ENCODE data around the gene BOC.

BOC gene

DNA sequence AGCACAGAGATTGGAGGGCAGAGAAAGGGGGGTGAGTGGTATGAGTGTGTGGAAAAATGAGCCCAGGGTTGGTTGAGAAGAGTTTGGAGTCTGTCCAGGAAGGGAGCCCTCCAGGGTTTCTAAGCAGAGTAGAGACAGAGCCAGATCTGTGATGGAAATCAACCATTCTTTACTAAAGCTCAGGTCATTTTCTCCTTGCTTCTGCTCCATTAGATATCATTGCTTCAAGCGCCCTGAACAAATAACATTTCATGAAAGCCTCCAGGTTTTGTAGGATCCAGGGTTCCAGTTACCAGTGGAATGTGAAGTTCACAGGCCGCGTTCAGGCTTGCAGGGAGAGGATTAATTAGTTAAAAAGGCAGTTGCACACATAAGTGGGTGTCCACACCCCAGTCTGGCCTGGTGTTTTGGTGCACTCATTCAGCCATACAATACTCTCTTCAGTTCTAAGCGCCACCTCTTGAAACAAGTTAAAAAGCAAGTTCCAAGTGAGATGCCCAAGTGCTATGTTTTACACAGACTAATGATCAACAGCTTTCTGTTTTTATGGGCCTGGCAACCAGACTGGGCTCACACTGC, 16.4 kb upstream of the BOC start:
- DNase-seq, result no peak

DNA sequence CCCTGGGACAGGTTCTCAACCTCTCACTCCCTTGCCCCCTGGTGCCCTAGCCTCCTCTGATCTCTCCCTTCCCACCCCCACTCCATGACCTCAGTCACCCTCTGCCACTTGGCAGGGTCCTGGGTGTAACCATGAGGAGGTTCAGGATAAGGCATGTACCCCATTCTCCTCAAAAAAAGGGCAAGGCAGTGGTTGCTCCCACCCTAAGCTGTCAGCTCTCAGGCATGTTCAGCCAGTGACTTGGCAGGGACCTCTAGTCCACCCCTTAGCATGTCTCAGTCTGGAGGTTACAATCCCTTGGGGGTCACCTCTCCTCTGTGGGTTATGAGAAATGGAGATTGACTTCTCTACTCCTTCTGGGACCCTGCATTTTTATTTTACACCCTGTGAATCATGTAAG, 11.0 kb upstream of the BOC start:
- no peak for DNase-seq

DNA sequence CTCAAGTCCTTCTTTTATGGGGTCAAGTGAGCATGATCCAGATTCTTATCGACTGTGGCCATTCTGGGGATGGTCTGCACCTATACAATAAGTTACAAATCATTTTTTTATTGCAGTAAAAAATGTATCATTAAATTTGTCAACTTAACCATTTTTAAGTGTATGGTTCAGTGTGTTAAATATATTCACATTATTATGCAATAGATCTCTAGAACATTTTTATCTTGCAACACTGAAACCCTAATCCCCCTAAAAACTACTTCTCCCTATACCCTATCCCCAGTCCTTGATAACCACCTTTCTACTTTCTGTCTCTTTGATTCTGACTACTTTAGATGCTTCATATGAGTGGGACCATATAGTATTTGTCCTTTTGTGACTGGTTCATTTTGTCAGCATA, 10.4 kb upstream of the BOC start:
- DNase-seq, result no peak

DNA sequence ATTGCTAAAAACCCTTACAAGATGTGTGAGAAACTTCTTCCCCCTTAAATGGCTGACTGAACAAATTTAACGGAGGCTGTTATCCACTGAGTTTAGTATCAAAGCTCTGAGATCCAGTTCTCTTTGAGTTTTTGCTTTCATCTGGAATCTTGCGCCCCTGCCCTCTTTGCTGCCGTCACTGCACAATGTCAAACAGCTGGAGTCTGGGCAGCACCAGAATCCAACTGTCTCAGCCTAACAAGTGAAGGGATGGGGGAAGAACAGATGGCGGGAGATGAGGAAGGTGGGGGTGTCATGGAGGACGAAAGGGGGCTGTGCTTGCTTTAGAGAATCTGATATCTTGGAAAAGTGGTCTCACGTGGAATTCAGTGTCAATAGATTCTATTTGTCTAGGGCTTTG, 7.0 kb upstream of the BOC start:
- no peak for DNase-seq

DNA sequence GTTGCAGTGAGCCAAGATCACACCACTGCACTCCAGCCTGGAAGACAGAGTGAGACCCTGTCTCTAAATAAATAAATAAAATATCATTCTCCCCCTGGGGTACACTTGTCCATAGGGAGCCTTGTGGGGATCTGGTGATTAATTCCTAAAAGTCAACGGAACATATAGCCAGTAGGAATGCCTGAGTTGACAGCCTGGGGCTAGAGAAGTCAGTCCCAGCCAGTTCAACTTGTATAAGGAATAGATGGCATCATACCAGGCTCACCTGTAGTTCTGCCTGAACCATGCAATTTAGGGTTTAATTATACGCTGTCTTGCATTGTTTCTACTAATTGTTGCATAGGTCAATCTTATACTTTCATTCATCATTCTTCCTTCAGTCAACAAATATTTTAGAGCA, 5.9 kb upstream of the BOC start:
- DNase-seq, result no peak

DNA sequence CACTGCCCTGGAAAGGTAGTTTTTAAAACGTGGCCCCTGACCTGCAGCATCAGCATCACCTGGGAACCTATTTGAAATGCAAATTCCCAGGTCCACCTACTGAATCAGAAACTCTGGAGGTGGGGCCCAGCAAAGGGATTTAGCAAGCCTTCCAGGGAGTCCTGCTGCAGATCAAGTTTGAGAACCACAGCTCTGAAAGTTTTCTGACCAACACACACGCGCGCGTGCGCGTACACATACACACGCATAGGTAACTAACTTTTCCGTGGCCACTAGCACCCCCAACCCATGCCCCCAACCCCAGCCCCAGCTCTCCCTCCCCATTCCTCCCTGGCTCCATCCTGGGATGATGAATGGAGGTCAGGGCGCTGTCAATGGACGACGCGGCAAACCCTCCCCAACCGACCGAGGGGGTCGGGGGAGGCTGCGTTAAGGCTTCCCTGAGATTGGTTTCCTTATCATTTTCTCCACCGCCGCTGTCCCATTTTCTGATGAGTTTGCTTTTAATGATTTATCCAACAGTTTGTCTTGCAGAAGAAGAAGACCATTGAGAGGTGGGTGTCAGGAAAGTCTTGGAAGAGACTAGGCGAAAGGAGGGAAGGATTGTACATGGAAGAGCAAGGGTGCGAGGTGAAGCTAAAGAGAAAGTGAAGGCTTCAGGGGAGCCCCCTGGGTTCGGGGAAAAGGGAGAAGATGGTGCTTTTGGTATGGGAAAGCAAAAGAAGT, 590 bp upstream of the BOC start:
- no peak for DNase-seq

DNA sequence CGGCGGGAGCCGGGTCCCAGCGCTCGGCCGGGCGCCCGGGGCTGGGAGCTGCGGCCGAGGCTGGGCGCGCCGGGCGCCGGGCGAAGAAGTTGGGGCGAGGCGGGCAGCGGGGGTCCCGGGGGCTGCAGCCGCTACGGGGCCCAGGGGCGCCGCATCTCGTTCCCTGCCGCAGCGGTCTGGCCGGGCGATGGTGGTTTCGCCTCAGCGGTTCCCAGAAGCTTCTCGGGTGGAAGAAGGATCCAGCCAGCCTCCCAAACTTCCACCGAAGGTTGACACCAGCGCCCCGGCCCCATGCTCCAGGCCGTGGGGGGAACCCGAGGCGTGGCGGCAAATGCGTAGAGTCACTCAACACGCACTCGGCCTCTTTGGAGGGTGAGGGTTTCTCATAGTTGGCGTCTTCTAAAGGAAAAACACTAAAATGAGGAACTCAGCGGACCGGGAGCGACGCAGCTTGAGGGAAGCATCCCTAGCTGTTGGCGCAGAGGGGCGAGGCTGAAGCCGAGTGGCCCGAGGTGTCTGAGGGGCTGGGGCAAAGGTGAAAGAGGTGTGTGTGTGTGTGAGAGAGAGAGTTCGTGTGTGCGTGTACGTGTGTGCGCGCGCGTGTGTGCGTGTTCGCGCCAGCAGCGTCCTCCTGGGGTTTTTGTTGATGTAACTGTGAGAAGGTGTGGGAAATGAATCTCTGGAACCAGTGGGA, 940 bp downstream of the BOC start:
- no peak for DNase-seq

DNA sequence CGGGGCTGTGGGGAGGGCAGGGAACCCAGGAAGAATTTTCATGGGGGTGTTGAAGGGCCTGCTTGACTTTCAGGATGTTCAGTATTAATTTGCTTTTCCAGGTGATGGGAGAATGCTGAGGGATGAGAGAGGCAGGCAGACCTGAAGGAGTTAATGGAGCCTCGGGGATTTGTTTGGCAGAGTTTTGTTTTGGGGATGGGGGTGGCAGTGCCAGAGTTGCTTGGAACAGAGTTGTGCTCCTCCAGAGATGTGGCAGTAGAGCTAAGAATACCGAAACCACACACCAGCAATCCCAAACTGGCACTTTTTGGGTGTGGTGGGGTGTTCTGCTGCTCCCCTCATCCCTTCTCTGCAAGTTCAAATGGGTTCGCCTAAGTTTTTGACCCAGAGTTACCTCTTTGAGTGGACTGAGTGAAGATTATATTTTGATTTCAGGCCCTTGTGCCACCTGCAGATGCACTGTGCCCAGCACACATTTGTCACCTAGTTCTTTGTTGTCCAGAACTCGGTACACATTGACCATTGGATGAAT, 1.6 kb downstream of the BOC start:
- no peak for DNase-seq

DNA sequence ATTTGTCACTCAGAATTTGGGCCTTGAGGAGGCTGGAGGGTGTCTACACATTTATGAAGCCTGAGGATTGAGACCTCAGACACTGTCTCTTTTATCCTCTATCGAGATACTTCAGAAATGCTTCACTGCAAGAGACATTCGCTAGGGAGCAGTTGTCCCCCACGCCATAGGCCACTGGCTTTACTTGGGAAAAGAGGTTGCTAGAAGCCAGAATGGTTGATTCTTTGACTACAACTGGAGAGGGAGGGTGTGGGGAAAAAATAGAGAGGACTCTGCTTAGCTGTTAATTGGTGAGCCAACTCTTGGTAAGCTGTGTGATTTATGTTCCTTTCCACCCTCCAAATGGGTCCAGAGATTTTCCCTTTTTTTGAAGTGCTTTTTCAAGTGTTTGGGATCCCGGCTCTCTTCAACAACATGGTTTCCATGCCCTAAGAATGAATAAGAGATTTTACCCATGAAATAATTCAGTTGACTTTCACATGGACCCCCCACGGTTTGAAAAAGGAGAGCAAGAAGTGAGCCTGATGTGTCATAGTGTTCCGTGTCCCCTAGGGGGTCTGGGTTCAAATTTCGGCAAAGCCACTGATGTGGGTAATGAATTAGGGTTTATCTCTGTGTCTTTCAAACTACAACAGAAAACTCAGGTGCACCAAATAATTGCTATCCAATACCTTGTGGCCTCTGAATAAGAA, 2.7 kb downstream of the BOC start:
- DNase-seq, result no peak

DNA sequence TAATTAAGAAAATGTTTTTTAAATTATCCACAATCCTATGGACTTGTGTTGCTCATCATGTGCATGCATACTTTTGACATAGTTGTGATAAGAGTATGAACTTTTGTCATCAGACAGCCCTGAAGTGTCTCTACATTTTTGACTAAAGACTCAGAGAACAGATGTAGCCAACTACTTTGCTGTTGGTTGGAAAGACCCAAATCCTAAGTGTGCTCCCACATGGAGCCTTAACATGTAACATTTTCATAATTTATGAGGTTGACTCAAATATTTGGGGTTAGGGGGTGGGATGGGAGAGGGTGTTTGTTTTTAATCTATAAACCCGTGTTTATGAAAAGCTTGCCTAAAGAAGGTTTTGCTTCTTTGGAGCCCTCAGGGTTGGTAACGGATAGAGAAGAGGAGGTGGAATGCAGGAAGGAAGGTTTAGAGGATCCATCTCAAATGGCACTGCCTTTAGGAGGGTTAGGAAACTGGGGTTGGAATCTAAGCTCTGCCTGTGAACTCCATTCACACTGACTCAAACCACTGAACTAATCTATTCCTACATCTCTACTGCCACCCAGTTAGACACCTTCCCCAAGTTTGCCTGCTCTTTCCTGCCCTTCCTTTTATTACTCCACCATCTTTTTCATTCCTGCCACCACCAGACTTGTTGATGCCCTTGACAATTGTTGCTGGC, 3.7 kb downstream of the BOC start:
- DNase-seq, result no peak

DNA sequence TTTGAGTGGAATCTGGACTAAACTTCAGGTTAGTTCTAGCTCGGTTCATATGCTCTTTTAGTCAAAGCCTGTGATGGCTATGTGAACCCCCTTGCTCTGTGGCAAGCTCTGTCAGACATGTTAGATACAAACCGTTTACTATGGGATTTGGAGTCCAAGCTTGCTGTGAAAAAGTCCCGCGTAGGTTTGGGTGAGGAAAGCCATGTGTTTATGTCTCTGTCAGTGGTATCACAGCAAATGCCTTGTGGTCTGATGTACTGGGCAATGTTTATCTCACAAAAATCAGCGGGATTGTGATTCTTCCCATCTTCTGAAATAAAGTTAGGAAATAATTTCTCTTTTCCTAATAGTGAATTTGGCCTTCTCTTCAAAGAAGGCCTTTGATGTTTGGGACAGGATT, 5.0 kb downstream of the BOC start:
- DNase-seq, result no peak

DNA sequence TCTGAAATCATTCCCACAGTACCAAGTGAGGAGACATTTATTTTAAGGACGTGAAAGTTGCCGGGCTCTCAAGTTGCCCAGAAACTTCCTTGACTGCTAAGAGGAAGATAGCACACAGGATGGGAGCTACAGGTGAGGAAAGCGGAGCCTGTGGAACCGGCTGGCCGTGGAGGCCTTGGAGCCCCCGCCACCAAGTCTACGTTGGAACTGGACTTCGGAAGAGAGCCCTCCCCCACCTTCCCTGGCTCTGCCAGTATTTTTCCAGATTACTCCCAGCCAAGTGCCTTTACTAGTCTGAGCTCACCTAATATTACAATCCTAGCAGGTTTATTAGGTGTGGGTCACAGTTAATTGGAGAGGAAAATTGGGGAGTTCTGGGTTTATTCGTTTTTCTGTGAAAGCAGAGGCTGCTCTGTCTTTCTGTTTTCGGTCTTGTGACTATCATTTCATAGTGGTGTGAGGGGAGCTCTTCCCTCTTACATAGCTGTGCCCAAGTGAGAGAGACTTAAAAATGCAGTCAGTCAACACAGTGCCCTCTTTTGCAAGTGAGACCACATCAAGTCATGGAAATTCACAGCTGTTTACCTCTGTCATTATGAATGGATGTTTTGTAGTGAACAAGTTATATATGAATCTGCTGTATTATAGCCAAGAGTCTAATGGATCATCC, 6.8 kb downstream of the BOC start:
- no peak for DNase-seq

DNA sequence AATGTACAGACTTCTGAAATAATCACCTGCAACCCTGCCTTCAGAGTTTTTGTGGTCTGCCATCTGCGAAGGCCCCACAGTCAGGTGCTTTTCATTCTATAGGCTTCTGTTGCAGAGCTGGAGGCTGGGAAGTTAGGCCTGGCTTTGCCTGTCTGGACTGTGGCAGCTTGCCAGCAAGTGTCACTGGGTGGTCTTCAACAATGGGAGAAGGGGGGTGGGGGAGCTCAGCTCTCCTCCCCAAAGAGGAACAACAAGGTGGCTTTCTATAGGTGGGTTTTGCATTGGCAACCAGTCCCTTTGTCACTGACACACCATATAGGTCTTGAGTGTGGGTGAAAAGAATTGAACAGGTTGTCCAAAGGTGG, 7.3 kb downstream of the BOC start:
- no peak for DNase-seq

DNA sequence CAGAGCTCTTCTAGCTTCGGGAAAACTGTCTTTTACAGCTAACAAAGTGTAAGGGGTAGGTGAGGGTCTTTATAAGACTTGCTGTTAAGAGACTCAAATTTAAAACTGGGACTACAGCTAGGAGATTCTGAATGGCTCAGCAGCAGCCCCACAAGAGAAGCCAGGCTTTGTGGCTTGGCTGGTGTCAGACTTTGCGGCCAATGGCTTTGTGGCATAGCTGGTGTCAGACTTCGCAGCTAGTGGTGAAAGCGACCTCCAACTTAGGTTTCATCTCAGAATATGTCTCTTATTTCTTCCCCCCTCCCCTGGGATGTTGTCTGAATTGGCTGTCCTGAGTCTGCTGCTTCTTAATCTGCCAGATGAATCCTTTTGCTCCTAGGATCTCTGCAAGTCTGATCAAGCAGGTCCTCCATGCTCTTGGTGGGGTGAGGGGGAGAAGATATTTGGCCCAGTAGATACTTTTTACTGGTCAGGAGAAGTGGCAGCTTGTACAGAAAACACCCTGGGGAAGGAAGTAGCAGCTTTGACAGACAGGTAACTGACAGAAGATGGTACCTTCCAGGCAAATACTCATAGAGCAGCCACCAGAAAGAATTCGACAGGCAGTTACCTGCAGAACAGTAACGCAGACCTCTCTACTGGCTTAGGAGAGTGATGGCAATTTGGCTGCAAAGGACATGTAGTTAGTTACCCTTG, 8.4 kb downstream of the BOC start:
- DNase-seq, result no peak

DNA sequence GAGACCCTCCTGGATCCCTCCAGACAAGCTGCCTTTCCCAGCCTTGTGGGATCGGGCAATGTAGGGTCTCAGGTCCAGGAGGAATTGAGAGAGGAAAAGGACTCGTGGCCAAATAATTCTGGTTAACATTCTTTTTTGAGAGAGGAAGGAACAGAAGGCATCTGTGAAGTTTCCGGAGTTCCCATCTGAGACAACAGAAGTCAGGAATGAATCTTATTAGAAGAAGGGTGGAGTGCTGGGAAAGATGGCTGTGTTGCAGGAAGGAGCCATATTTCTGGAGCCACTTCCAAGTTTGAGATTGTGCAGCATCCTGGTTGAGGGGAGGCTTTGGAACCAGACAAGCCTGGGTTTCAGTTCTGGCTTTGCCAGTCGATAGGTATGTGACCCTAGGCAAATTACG, 9.4 kb downstream of the BOC start:
- DNase-seq, result no peak

DNA sequence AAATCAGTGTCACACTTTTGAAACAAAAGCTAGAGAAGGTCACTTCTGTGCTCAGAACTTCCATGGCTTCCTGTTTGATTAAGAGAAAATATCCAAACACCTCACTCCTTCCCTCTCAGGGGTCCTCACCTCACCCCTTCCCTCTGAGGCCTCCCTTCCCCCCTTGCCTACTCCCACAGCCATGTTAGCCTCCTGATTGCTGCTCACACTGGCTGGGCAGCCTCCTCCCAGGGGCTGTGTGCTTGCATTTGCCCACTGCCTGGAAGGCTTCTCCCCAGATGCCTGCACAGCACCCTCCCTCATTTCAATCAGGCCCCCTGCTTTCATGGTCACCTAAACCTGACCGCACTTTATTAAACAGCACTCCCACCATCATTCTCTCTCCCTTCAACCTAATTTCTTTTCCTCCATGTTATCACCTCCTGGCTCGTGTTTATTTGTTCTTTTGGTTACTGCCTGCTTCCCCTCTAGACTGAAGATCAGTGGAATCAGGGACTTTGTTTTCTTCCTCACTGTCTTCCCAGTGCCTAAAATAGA, 10.4 kb downstream of the BOC start:
- no peak for DNase-seq

DNA sequence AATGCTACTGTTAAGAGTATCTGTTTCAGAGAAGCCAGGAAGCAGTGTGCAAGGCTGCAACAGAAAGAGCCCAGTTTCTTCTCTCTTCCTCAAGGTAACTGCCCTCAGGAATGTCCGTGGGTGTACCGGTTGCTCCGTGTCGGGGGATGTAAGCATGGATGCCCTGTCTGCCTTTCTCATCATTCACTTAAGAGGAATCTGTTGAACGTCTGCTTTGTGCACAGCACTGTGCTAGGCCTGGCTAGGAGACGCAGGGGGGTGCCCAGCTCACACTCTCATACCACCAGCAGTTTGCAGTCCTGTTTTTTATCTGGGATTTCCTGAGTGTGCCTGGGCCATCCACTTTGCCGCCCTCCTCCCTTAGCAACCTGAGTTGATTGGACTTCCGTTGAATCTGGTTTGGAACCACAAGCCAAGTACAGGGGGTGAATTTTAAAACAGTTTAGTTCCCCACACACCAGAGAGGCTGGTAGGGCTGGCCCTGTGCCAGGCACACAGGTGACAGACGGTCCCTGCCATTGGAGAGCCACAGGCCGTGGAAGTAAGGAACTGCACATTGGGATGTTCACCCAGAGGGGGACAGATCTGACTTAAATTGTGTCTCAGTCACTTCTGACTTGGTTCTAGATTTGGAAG, 11.2 kb downstream of the BOC start:
- DNase-seq, result no peak

DNA sequence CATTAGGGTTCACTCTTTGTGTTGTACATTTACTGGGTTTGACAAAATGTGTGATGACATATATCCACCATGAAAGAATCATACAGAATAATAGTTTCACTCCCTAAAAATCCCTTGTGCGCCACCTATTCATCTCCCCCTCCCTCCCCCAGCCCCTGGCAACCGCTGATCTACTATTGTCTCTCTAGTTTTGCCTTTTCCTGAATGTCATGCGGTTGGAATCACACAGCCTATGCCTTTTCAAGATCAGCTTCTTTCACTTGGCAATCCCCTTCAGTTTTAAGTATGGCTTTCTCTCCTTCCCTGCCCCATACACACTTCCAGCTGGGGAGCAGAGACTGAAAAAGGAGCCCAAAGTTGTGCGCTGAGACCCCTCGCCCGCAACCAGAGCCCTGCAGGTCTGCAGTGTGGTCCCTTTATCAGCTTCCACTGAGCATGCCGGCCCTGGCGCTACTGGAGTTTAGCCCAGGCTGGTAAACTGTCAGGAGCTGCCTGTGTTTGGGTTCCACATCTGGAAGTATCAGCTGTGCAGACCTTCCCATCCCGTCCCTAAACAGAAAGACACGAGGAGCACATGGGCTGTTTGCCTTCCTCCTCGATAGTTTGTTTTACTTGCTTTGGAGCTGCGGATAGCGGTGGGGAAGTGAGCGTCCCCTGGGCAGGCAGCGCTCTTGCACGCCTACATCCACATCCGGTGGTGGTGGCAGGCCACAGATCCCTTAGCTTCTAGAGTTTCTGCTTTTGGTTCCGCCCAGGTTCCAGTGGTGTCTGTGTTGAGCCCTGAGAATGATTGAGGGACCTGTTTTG, 12.3 kb downstream of the BOC start:
- DNase-seq, result no peak

DNA sequence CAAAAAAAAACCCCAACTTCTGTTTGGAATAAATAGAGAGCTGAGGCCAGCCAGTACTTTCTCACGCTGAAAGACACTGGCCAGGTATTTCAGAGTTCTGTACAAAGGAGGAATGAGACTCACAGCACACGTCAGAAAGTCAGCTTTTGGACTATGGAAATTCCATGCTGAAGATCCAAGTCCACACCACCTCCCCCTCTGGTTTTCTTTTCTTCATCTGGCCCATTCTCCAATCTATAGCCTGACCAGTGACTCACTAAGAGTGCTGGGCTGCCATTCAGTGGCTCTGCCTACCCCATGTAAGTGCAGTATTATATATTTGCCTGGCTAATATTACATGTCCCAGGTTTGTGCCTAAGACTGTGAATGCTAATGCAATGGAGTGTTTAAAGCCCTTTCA, 13.9 kb downstream of the BOC start:
- DNase-seq, result no peak

DNA sequence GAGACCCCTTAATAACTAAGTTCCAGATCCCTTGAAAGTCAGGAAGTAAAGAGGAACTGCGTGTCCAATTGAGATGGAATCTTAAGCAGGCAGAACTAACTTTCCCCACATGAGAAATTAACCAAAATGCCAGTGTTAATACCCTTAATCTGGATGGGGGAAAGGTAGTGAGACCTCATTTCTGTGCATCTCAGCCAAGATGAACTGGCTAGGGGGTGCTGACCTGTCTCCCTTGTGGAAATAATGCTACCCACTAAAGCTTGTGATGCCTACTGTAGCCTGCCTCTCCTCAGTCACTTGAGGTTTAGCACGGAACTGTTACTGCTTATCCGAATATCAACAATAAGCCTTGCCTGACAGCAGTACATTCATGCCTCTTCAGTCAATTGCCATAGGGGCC, 15.1 kb downstream of the BOC start:
- no peak for DNase-seq
